OCI-LY7 (cell line): ENCODE results near the gene CBFA2T2.

Experiments used
- EZH2phosphoT487 ChIP-seq: fragments of 200-600 bp; sonication (generic); IDR thresholded peaks from 2 replicates; pipeline ENCODE4 v1.6.1; 2018; ENCODE audit warnings: low read depth, borderline replicate concordance, mild to moderate bottlenecking, mixed run types, antibody characterized with exemption, low read length, moderate library complexity, mixed read lengths
- TF ChIP-seq, protein P1 (sequence below): fragments of 200-600 bp; sonication (generic); conservative IDR thresholded peaks from 2 replicates; pipeline ENCODE4 v1.5.1; 2014; ENCODE audit warnings: mild to moderate bottlenecking, antibody characterized with exemption, low read length, moderate library complexity, mixed read lengths

- TF ChIP-seq, protein P1, sequence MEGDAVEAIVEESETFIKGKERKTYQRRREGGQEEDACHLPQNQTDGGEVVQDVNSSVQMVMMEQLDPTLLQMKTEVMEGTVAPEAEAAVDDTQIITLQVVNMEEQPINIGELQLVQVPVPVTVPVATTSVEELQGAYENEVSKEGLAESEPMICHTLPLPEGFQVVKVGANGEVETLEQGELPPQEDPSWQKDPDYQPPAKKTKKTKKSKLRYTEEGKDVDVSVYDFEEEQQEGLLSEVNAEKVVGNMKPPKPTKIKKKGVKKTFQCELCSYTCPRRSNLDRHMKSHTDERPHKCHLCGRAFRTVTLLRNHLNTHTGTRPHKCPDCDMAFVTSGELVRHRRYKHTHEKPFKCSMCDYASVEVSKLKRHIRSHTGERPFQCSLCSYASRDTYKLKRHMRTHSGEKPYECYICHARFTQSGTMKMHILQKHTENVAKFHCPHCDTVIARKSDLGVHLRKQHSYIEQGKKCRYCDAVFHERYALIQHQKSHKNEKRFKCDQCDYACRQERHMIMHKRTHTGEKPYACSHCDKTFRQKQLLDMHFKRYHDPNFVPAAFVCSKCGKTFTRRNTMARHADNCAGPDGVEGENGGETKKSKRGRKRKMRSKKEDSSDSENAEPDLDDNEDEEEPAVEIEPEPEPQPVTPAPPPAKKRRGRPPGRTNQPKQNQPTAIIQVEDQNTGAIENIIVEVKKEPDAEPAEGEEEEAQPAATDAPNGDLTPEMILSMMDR, result no peak
- no peak for TF ChIP-seq EZH2phosphoT487
These were observed 47.5 kb upstream of the CBFA2T2 start for GRCh38 chr20:33442136-33443005.
